Caco-2 (cell line): ENCODE data around the gene MTA3. TPM values are rescaled to one million over a fixed set of nuclear protein-coding genes. Genes with fewer than 3 reads are reported as not detected.

Experiments used
- BruUV-seq: library from RNA; stranded (reverse); fragments of 400-500 nt; replicated peaks from 2 replicates; lab custom pipeline; 2021; lab: Mats Ljungman, UMichigan
- CTCF ChIA-PET: fragments of 300-600 bp; sonication (Branson Sonifier 250); formaldehyde crosslinking; loops from one replicate; lab custom pipeline; 2022; ENCODE audit warnings: antibody characterized with exemption; lab: Charles Lee
- POLR2A ChIA-PET: fragments of 300-600 bp; sonication (Branson Sonifier 250); formaldehyde crosslinking; loops from one replicate; lab custom pipeline; 2022; ENCODE audit warnings: antibody characterized with exemption; lab: Charles Lee
- DNase-seq, 2 experiments: peaks; one replicate each; pipeline versions ENCODE4 v3.0.0 to v3.0.0-alpha.2; 2020 to 2022
- H3K27me3 ChIP-seq: replicated peaks from 2 replicates; pipeline ENCODE4 v1.6.0; 2011; ENCODE audit warnings: low read length; ENCODE audit not compliant: control insufficient read depth, insufficient read depth
- H3K36me3 ChIP-seq: 2 replicates; pipeline ENCODE4 v1.5.1; 2011; ENCODE audit warnings: low read length; ENCODE audit not compliant: control insufficient read depth, insufficient read depth
- H3K4me1 ChIP-seq: fragments of 250-450 bp; sonication (Bioruptor Pico); 2 replicates; pipeline ENCODE4 v1.5.1; 2020; ENCODE audit warnings: mild to moderate bottlenecking
- H3K4me3 ChIP-seq: 2 replicates; pipeline ENCODE4 v1.5.1; 2011; ENCODE audit warnings: low read depth, mild to moderate bottlenecking, control low read depth, low read length
- H3K9me3 ChIP-seq: fragments of 250-450 bp; sonication (Bioruptor Pico); 2 replicates; pipeline ENCODE4 v1.5.1; 2020; ENCODE audit warnings: mild to moderate bottlenecking, moderate library complexity
- H3K27ac Mint-ChIP-seq: one replicate; pipeline ENCODE4 v1.8.0; 2022; ENCODE audit warnings: mixed read lengths; ENCODE audit not compliant: unreplicated experiment
- H3K27me3 Mint-ChIP-seq: one replicate; pipeline ENCODE4 v1.8.0; 2022; ENCODE audit warnings: mixed read lengths; ENCODE audit not compliant: insufficient read depth, unreplicated experiment
- H3K36me3 Mint-ChIP-seq: one replicate; pipeline ENCODE4 v1.8.0; 2022; ENCODE audit warnings: mild to moderate bottlenecking, mixed read lengths; ENCODE audit not compliant: insufficient read depth, unreplicated experiment
- H3K4me1 Mint-ChIP-seq: one replicate; pipeline ENCODE4 v1.8.0; 2022; ENCODE audit warnings: low read depth, mixed read lengths; ENCODE audit not compliant: unreplicated experiment
- H3K4me3 Mint-ChIP-seq: one replicate; pipeline ENCODE4 v1.8.0; 2022; ENCODE audit warnings: mild to moderate bottlenecking, moderate library complexity, mixed read lengths; ENCODE audit not compliant: unreplicated experiment
- H3K9me3 Mint-ChIP-seq: one replicate; pipeline ENCODE4 v1.8.0; 2022; ENCODE audit warnings: mixed read lengths; ENCODE audit not compliant: unreplicated experiment
- CTCF ChIP-seq, 2 experiments: fragments of 200-600 bp in 1 of 2; IDR thresholded peaks; 1 replicate in 1 of 2; 2 replicates in 1 of 2; pipeline versions ENCODE4 v1.5.1 to v1.8.0; 2011 to 2022; ENCODE audit warnings: antibody characterized with exemption in 1 of 2, control low read depth in 1 of 2, inconsistent platforms in 1 of 2, low read depth in 1 of 2, low read length in 1 of 2, mild to moderate bottlenecking in 1 of 2, moderate library complexity in 1 of 2; ENCODE audit not compliant: insufficient read depth in 1 of 2, severe bottlenecking in 1 of 2, unreplicated experiment in 1 of 2
- intact Hi-C: fragments of 100-400 bp; cut with micrococcal nuclease; formaldehyde crosslinking; loops from one replicate; pipeline ENCODE4 v1.10.0; 2022; ENCODE audit not compliant: unreplicated experiment
- total RNA-seq: library from RNA; stranded (reverse); gene quantifications from 2 replicates; pipeline ENCODE4 v1.2.3, GENCODE V29; 2022

Gene MTA3
- total RNA-seq, 1 experiment from 2014 or later: 85.7 TPM

- H3K4me3 ChIP-seq: no peak overlapping the region
- Mint-ChIP-seq H3K36me3 (peaks cover 35% of the 10 kb centered on the region), H3K4me1 (peaks cover 32% of the 10 kb centered on the region), H3K27me3 (no peaks in the 10 kb centered on the region), H3K4me3 (peak overlapping the region; percentile 70), H3K27ac (peak overlapping the region; percentile 37), H3K9me3 (no peaks in the 10 kb centered on the region)
- H3K27me3 ChIP-seq: no peaks in the 10 kb centered on the region
- H3K9me3 ChIP-seq: no peaks in the 10 kb centered on the region
- intact Hi-C loops: no loop called here
- no peaks in the 10 kb centered on the region for H3K36me3 ChIP-seq
- H3K4me1 ChIP-seq: peaks cover 32% of the 10 kb centered on the region
- DNase-seq: no peak
- ChIA-PET CTCF (no interaction called here), POLR2A (no interaction called here)
- no TSS peak for BruUV-seq
- TF ChIP-seq CTCF (IDR thresholded peaks at IDR 0.05; ENCODE audit: insufficient read depth in 1 of 2, low read depth in 1 of 2, low read length in 1 of 2, severe bottlenecking in 1 of 2, unreplicated experiment in 1 of 2): no peak
These were observed 1.1 kb upstream of the MTA3 start for GRCh38 chr2:42567364-42567763.

GRCh38 chr2:42567806-42568400 is 529 bp upstream of the MTA3 start:
- Mint-ChIP-seq H3K27ac (peak overlapping the region; percentile 37), H3K36me3 (peaks cover 35% of the 10 kb centered on the region), H3K4me3 (peak overlapping the region; percentile 70), H3K4me1 (peaks cover 27% of the 10 kb centered on the region), H3K27me3 (no peaks in the 10 kb centered on the region), H3K9me3 (no peaks in the 10 kb centered on the region)
- ChIA-PET CTCF (no interaction called here), POLR2A (no interaction called here)
- peak; percentile 46 to 52 for DNase-seq
- intact Hi-C loops: no loop called here
- no peak for TF ChIP-seq CTCF (IDR thresholded peaks at IDR 0.05; ENCODE audit: insufficient read depth in 1 of 2, low read depth in 1 of 2, low read length in 1 of 2, severe bottlenecking in 1 of 2, unreplicated experiment in 1 of 2)
- Histone ChIP-seq H3K36me3 (no peaks in the 10 kb centered on the region), H3K4me3 (no peak overlapping the region; the same call in 1 of the 2 replicates), H3K4me1 (peaks cover 27% of the 10 kb centered on the region), H3K9me3 (no peaks in the 10 kb centered on the region), H3K27me3 (no peaks in the 10 kb centered on the region)
- no TSS peak for BruUV-seq

GRCh38 chr2:42569116-42569711 is 782 bp downstream of the MTA3 start:
- Mint-ChIP-seq H3K27me3 (no peaks in the 10 kb centered on the region), H3K36me3 (peaks cover 44% of the 10 kb centered on the region), H3K9me3 (no peaks in the 10 kb centered on the region), H3K4me3 (peak overlapping the region; percentile 88), H3K4me1 (peaks cover 18% of the 10 kb centered on the region), H3K27ac (peak overlapping the region; percentile 86)
- no peaks in the 10 kb centered on the region for H3K9me3 ChIP-seq
- ChIA-PET POLR2A (no interaction called here), CTCF (interaction anchor here (0.8 kb wide), 1 partner anchor 94 kb away, joined by 3 read pairs; no protein-coding TSS in a partner anchor)
- no peak for TF ChIP-seq CTCF (IDR thresholded peaks at IDR 0.05; ENCODE audit: insufficient read depth in 1 of 2, low read depth in 1 of 2, low read length in 1 of 2, severe bottlenecking in 1 of 2, unreplicated experiment in 1 of 2)
- no TSS peak for BruUV-seq
- H3K27me3 ChIP-seq: no peaks in the 10 kb centered on the region
- H3K4me3 ChIP-seq: peak overlapping the region; percentile 95
- DNase-seq: peak in 1 of 2 experiments; percentile 38
- H3K4me1 ChIP-seq: peaks cover 18% of the 10 kb centered on the region
- H3K36me3 ChIP-seq: no peaks in the 10 kb centered on the region
- intact Hi-C loops: no loop called here
